Measurements from ENCODE around the gene TNFRSF14. TPM values are rescaled to one million over a fixed set of nuclear protein-coding genes. Genes with fewer than 3 reads are reported as not detected.

TNFRSF14 gene
- total RNA-seq, 2 donors from 2014 or later: 93.2 to 118 TPM

GRCh38 chr1:2557482-2558400 is 1.6 kb downstream of the TNFRSF14 start:
- peak overlapping the region; percentile 94 for H3K4me3 Mint-ChIP-seq
- peak overlapping the region; percentile 92 to 98 for H3K27ac Mint-ChIP-seq
- H3K4me1 Mint-ChIP-seq (ENCODE audit: low read depth in 2 of 2): peaks cover 15 to 38% of the 10 kb centered on the region in 2 donors
- no peaks in the 10 kb centered on the region for H3K27me3 Mint-ChIP-seq
- H3K9me3 Mint-ChIP-seq: no peaks in the 10 kb centered on the region
- H3K36me3 Mint-ChIP-seq: no peaks in the 10 kb centered on the region
- DNase-seq (ENCODE audit: low spot score): no peak
- ATAC-seq: no peak

GRCh38 chr1:2558420-2558819 is 2.2 kb downstream of the TNFRSF14 start:
- Mint-ChIP-seq H3K9me3 (no peaks in the 10 kb centered on the region), H3K27me3 (no peaks in the 10 kb centered on the region), H3K27ac (peak overlapping the region; percentile 92 to 98), H3K4me3 (peak overlapping the region; percentile 48), H3K4me1 (ENCODE audit: low read depth in 2 of 2) (peaks cover 15 to 38% of the 10 kb centered on the region in 2 donors), H3K36me3 (no peaks in the 10 kb centered on the region)
- DNase-seq (ENCODE audit: low spot score) (no peak), ATAC-seq (no peak)

- Mint-ChIP-seq H3K27ac (peak overlapping the region; percentile 92 to 98), H3K9me3 (no peaks in the 10 kb centered on the region), H3K27me3 (no peaks in the 10 kb centered on the region), H3K4me1 (ENCODE audit: low read depth in 2 of 2) (peaks cover 15 to 34% of the 10 kb centered on the region in 2 donors), H3K36me3 (no peaks in the 10 kb centered on the region), H3K4me3 (peak overlapping the region; percentile 48)
- ATAC-seq (no peak), DNase-seq (ENCODE audit: low spot score) (no peak)
Measured at GRCh38 chr1:2558861-2559260, 2.7 kb downstream of the TNFRSF14 start.

GRCh38 chr1:2559509-2560298 is 3.5 kb downstream of the TNFRSF14 start:
- H3K27me3 Mint-ChIP-seq: no peaks in the 10 kb centered on the region
- no peak overlapping the region for H3K4me3 Mint-ChIP-seq
- DNase-seq (ENCODE audit: low spot score) (no peak), ATAC-seq (no peak)
- H3K9me3 Mint-ChIP-seq: no peaks in the 10 kb centered on the region
- peaks cover 8 to 25% of the 10 kb centered on the region in 2 donors for H3K4me1 Mint-ChIP-seq (ENCODE audit: low read depth in 2 of 2)
- no peak overlapping the region for H3K27ac Mint-ChIP-seq
- H3K36me3 Mint-ChIP-seq: no peaks in the 10 kb centered on the region

GRCh38 chr1:2560299-2561073 is 4.3 kb downstream of the TNFRSF14 start:
- DNase-seq (ENCODE audit: low spot score) (no peak), ATAC-seq (no peak)
- H3K27ac Mint-ChIP-seq: no peak overlapping the region
- H3K4me3 Mint-ChIP-seq: no peak overlapping the region
- no peaks in the 10 kb centered on the region for H3K27me3 Mint-ChIP-seq
- no peaks in the 10 kb centered on the region for H3K36me3 Mint-ChIP-seq
- H3K4me1 Mint-ChIP-seq (ENCODE audit: low read depth in 2 of 2): peaks cover 4 to 23% of the 10 kb centered on the region in 2 donors
- no peaks in the 10 kb centered on the region for H3K9me3 Mint-ChIP-seq

- H3K4me1 Mint-ChIP-seq (ENCODE audit: low read depth in 2 of 2): peaks cover 0 to 14% of the 10 kb centered on the region in 2 donors
- H3K36me3 Mint-ChIP-seq: no peaks in the 10 kb centered on the region
- no peaks in the 10 kb centered on the region for H3K9me3 Mint-ChIP-seq
- DNase-seq (ENCODE audit: low spot score) (no peak), ATAC-seq (no peak)
- H3K27me3 Mint-ChIP-seq: no peaks in the 10 kb centered on the region
- no peak overlapping the region for H3K4me3 Mint-ChIP-seq
- peak overlapping the region; percentile 26 to 67 for H3K27ac Mint-ChIP-seq
Measured at GRCh38 chr1:2561446-2561845, 5.3 kb downstream of the TNFRSF14 start.

- ATAC-seq: no peak
- no peaks in the 10 kb centered on the region for H3K36me3 Mint-ChIP-seq
Measured at GRCh38 chr1:2561898-2562895, 6.0 kb downstream of the TNFRSF14 start.

GRCh38 chr1:2563205-2563604 is 7.0 kb downstream of the TNFRSF14 start:
- DNase-seq (ENCODE audit: low spot score): no peak
- Mint-ChIP-seq H3K4me1 (ENCODE audit: low read depth in 2 of 2) (peaks cover 0 to 8% of the 10 kb centered on the region in 2 donors), H3K36me3 (no peaks in the 10 kb centered on the region), H3K27me3 (no peaks in the 10 kb centered on the region), H3K27ac (no peak overlapping the region), H3K4me3 (no peak overlapping the region), H3K9me3 (no peaks in the 10 kb centered on the region)
- no peak for ATAC-seq

More at GRCh38 chr1:2561898-2562895, 6.0 kb downstream of the TNFRSF14 start:
- Mint-ChIP-seq H3K4me3 (no peak overlapping the region), H3K27ac (no peak overlapping the region), H3K27me3 (no peaks in the 10 kb centered on the region), H3K9me3 (no peaks in the 10 kb centered on the region), H3K4me1 (ENCODE audit: low read depth in 2 of 2) (peaks cover 0 to 11% of the 10 kb centered on the region in 2 donors)
- DNase-seq (ENCODE audit: low spot score): no peak

GRCh38 chr1:2564006-2564814 is 8.0 kb downstream of the TNFRSF14 start:
- H3K4me1 Mint-ChIP-seq (ENCODE audit: low read depth in 2 of 2): peaks cover 0 to 4% of the 10 kb centered on the region in 2 donors
- H3K27ac Mint-ChIP-seq: peak overlapping the region in 1 of 2 donors; percentile 61
- no peak for ATAC-seq
- DNase-seq (ENCODE audit: low spot score): no peak
- H3K4me3 Mint-ChIP-seq: no peak overlapping the region
- H3K27me3 Mint-ChIP-seq: no peaks in the 10 kb centered on the region
- no peaks in the 10 kb centered on the region for H3K9me3 Mint-ChIP-seq
- no peaks in the 10 kb centered on the region for H3K36me3 Mint-ChIP-seq

- no peak overlapping the region for H3K4me3 Mint-ChIP-seq
- peaks cover 0 to 4% of the 10 kb centered on the region in 2 donors for H3K4me1 Mint-ChIP-seq (ENCODE audit: low read depth in 2 of 2)
- ATAC-seq (no peak), DNase-seq (ENCODE audit: low spot score) (no peak)
- H3K9me3 Mint-ChIP-seq: no peaks in the 10 kb centered on the region
- no peaks in the 10 kb centered on the region for H3K27me3 Mint-ChIP-seq
- H3K27ac Mint-ChIP-seq: peak overlapping the region in 1 of 2 donors; percentile 61
- no peaks in the 10 kb centered on the region for H3K36me3 Mint-ChIP-seq
Measured at GRCh38 chr1:2564815-2565374, 8.7 kb downstream of the TNFRSF14 start.

- no peaks in the 10 kb centered on the region for H3K36me3 Mint-ChIP-seq
- peaks cover 0 to 3% of the 10 kb centered on the region in 2 donors for H3K4me1 Mint-ChIP-seq (ENCODE audit: low read depth in 2 of 2)
- H3K9me3 Mint-ChIP-seq: no peaks in the 10 kb centered on the region
- H3K27ac Mint-ChIP-seq: peak overlapping the region in 1 of 2 donors; percentile 61
- DNase-seq (ENCODE audit: low spot score): no peak
- ATAC-seq: no peak
- H3K4me3 Mint-ChIP-seq: no peak overlapping the region
- H3K27me3 Mint-ChIP-seq: no peaks in the 10 kb centered on the region
Measured at GRCh38 chr1:2566101-2567045, 10.2 kb downstream of the TNFRSF14 start.
